SKM-1 (cell line): Measurements from ENCODE around the gene RIPOR3.
"Not testable (repeated sequence)": the region's sequence is repeated elsewhere in the genome, so short reads cannot be mapped to it uniquely, and the experiment has no call there.

ENCODE experiments used
- DNase-seq: peaks from one replicate; lab custom pipeline; 2025; ENCODE audit not compliant: unreplicated experiment; lab: John Stamatoyannopoulos, UW

The RIPOR3 gene

DNA sequence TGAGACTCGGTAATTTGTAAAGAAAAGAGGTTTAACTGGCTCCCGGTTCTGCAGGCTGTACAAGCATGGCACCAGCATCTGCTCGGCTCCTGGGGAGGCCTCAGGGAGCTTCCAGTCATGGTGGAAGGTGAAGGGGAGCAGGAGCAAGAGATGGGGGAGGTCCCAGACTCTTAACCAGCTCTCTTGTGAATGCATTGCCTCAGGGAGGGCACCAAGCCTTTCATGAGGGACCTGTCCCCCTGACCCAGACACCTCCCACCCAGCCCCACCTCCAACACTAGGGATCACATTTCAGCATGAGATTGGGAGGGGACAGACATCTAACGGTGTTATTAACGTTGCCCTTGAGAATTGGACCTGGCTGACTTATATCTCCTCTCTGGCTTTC is 112.6 kb downstream of the RIPOR3 start:
- no peak for DNase-seq

DNA sequence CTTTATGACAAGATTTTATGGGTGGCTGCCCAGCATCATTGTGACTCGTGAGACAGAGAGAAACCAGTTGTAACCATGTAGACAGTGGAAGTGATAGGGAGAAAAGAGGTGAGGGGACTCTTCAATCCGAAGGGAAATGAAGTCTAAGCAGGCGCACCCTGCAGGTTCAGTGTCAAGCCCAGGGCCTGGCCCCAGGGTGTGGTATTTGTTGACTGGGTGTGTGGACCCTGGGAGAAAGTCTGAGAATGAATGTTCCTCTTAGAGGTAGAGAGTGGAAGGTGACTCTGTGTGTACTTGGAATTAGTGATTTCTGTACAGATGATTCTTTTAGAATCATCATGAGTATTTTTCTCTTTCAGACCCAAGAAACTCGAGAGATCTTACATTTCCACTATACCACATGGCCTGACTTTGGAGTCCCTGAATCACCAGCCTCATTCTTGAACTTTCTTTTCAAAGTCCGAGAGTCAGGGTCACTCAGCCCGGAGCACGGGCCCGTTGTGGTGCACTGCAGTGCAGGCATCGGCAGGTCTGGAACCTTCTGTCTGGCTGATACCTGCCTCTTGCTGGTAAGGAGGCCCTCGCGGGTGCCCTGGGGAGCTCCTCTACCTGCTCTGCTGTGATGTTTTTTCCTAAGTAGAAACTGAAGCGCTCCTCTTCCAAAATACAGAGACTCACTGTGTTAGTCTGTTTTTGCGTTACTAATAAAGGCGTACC is 113.1 kb downstream of the RIPOR3 start:
- DNase-seq: no peak

DNA sequence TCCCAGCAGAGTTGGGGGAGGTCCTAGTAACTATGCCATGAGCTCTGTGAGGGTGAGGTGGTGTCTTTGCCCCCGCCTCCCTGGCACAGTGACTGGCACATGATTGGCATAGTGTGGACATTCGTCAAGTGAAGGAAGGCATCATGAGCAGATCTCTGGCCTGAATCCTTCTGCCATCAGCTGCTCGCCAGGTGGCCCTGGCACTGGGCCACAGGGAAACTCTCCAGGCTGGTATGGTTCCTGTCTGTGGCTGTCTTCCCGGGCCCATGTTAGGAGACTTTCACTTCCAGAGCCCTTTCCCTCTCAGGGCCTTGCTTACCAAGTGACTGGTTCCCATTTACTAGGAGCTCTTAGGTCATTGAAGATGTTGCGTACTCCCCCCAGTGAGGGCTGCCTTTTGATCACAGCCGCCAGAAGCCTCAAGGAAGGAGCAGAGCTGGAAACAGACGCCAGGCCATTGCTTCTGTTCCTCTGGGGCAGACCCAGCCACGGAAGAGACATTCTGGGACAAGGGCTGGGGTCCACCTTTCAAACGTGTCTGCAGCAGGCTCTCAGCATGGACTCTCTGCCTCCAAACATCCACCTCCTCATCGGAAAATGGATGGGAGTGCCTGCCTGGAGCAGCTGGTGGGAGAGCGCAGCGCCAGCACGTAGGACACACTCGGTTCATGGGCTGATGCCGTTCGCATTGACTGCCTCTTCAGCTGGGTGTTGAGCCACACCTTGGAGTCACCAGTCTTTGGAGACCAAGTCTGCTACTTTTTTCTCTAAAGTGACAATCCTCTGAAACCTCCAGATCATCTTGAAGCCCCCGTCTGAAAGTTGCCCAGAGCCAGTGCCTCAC is 113.9 kb downstream of the RIPOR3 start:
- DNase-seq: no peak

DNA sequence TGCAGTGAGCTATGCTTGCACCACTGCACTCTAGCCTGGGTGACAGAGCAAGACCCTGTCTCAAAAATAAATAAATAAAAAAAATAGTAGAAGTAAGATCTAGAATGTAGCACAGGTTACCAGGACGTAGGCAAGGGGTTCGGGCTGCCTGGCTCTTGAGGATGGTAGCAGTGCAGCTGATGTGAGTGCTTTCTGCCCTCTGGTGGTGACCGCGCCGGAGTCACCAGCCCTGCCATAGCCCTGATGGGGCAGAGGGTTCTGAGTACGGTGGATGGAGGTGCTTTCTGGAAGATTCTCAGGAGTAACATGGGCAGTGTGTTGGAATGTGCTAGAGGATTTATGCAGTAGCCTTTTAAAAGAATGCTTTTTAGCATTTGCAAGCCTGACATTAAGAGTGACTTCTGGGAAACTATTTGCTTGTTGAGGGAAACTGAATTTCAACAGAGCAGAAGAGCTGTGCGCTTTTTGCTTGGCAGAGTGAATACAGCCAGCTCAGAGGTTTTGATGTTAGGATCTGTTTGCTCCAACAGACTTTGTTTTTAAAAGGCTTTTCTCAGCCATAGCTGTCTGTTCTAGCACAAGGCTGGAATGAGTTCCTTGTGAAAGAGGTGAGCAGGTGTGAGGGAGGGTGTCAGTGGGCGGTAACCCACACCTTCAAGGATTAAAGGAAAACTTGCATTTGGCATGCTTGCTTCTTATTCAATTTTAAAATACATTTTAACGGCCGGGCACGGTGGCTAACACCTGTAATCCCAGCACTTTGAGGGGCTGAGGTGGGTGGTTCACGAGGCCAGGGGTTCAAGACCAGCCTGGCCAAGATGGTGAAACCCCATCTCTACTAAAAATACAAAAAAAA is 115.2 kb downstream of the RIPOR3 start:
- peak; percentile 11 for DNase-seq

DNA sequence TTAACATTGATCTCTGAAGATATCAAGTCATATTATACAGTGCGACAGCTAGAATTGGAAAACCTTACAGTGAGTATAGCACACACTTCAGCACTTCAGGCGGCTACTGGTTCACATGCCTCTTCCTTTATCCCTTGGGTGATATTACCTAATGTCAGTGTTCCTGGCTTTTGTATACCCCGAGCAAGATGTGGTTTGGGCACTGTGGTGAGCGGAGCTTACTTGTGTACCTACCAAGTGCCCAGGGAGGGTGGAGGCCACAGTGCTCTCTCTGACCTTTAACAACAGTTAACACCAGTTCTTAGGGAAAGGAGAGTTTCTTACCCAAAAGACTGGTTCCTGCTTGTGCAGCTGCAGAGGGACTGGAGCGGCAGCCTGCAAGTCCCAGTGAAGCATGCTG is 116.8 kb downstream of the RIPOR3 start:
- DNase-seq: no peak

DNA sequence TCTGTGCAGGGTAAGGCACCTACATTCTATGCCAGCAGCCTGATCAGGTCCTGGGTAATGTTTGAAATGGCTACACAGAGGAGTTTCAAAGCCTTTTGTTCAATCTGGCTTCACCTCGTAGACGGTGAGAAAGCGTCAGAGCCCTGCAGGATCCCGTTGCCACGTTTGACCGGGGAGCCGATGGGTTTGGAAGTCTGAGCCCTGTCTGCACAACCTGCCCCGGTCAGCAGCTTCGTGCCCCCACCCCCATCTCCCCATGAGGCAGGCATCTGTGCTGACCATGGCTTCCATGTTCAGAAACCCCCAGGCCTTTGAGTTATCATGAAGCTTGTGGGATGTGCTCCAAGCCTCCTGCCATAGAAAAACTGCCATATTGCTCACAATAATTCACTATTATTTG is 117.2 kb downstream of the RIPOR3 start:
- no peak for DNase-seq

DNA sequence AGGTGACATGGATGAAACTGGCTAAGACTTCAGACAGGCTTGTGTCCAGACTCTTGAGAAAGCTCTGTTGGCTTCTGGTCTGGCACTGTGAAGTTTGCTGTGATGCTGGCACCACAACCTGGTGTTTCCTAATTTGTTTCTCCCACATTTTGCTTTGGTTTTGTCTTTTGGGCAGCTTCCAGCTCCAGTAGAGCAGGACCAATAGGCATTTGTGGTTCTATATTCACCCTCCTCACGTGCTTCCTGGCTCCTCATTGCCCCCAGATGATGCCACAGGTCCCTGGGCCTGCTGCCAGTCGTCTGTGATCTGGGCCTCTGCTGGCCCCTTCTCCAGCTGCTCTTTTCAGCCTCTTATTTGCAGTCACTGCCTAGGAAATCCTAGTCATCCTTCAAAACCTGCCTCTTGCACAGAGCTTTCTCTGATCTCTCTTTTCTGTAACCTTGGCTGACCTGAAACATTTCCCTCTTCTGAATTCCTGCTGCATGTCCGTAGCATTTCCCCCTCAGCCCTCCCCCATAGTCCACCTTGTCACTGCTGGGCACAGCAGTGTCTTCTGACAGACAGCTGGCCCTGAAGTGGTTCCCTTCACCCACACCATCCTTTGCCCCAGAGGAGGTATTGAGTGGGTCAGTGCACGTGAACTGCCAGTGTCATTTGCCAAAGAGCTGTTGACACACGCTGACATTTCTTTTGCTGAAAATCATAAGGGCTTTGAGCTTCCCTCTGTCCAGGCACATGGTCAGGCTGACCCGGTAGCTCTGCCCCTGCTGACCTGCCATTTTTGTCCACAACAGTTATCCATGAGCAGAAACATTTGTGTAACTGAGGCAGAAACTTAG is 118.2 kb downstream of the RIPOR3 start:
- DNase-seq: no peak

DNA sequence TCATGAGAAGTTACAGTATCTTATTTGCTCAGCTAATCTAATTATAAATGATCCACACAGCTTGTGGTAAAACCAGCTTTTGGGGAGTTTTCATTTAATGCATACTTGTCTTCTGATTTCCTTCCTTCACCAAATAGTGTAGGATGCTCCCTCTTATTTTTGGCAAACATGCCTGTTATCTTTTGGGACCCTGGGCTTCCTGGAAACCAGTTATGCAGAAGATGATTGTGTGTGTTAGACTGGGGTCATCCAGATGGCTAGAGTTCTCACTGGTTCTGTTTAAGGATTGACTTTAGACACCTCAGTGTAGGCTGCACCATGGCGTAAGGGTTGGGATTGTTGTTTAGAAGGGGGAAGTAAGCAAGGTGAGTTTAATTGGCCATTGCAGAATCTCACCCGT is 119.9 kb downstream of the RIPOR3 start:
- no peak for DNase-seq

DNA sequence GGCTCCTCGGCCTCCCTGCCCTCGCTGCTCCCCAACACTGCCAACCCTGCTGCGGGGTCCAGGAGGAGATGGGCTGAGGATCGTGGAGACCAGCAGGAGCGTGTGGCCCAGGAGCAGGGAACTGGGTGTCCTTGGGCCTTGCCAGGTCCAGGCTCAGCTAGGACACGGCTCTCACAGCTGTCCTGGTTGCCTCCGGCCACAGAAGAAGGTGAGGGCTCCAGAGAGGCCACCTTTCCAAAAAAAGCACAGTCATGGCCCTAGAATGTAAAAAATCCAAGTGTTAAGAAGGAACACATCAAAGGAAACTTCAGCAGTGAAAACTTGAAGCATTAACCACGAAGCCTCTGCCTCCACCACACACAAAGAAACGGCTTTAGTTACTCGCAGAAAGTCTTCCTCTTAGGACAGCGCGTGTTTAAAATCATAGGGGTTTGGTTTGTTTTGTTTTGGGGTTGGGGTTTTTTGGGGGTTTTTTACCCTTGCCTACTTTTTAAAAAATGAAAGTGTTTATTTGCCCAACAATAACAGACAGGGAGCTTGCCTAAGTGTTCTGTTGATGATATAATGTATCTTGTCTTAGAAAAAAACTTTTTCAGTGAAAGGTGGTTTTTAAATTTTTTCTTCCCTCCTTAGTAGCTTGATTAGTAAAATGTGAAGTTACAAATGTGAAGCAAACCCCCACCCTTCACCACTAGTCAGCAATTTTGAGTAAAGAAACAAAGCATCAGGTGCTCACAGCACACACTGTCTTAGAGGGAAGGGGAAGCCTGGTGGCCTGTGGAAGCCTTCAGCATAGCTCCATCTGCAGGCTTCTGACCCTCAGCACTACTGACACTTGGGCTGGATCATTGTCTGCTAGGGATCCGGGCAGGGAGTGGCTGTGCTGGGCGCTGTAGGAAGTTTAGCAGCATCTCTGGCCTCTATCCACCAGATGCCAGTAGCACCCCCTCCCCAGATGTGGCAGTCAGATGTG is 121.2 kb downstream of the RIPOR3 start:
- DNase-seq: no peak

DNA sequence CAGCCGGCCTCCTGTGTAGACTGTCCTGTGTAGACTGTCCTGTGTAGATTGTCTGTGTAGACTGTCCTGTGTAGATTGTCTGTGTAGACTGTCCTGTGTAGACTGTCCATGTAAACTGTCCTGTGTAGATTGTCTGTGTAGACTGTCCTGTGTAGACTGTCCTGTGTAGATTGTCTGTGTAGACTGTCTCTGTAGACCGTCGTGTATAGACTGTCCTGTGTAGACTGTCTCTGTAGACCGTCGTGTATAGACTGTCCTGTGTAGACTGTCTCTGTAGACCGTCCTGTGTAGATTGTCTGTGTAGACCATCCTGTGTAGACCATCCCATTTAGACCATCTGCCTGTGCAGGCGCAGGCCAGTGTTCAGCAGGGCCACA is 121.9 kb downstream of the RIPOR3 start:
- not testable (repeated sequence) for DNase-seq

DNA sequence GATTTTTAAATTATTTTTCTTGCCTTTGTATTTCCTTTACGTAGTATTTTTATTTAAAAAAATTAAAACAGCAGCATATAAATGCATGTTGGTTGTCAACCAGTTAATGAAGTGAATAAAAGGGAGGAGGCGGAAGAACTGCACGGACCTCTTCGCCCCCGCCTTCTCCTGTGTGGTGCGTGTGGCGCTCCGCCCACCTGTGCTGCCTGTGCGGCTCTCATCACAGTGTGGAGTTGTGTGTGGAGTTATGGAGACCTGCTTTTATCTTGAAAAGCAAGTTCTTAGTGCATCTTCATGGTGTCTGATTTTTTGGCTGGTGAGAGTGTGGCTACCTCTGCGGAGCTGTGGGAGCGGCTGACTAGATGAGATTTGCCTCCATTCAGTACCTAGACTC is 122.8 kb downstream of the RIPOR3 start:
- no peak for DNase-seq

DNA sequence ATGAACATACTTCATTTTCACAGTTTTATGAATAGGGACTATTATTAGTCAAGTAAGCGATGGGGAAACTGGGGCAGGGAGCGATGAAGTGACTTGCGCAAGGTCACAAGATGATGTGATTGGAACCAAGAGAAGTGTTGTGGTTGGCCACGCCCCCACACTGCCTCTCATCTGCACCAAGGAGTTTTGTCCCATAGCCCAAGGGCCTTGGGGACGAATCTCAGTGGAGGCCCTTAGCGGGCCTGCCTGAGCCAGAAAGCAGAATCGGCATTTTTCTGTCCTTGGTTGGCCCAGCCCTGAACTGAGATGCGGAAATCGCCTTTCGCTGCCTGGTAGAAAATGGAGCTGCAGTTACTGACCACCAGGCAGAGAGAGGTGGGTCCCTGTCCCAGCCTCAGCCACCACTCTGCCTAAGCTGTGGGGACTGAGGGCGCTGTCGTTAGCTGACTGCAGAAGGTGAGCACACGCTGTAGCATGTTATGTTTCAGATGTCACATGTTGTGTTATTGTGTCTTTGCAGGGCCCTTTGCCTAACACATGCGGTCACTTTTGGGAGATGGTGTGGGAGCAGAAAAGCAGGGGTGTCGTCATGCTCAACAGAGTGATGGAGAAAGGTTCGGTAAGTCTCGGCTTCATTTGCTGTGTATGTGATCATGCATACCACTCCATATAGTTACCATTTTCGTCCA is 123.3 kb downstream of the RIPOR3 start:
- no peak for DNase-seq

DNA sequence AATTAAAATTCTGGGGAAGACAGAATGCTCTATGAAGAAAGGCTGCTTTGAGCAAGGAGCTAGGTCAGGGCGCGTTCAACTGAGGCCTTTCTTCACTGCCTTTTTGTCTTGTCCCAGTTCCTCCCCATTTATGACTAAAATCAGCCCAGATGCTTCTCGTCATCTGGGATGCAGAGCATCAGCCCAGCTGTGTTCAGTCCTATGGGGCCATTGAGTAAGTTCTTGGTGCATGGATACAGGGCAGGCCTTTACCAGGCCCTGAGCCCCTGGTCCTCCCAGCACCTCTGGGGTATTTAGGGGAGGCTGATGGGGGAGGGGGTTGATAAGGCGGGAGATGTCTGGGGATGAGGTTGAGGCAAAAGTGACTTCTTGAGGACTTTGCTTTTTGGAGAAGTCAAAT is 125.5 kb downstream of the RIPOR3 start:
- DNase-seq: no peak

DNA sequence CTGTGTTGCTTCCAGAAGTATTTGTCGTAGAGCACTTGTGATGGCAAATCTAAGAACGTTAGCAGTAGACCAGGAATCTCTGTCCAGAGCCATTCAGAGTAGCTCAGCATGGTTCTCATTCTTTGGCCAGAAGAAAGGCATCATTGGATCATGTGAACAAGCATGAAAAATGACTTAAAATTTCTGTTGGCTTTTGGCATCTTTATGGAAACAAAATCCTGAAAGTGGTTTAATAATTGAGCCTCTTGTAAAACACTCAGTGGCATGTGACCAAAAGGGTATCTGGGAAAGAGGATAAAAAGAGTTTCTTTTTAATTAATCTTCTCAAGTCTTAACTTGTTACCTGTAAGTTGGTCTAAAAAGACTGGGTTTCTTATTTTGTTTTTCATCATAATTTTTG is 126.0 kb downstream of the RIPOR3 start:
- no peak for DNase-seq

DNA sequence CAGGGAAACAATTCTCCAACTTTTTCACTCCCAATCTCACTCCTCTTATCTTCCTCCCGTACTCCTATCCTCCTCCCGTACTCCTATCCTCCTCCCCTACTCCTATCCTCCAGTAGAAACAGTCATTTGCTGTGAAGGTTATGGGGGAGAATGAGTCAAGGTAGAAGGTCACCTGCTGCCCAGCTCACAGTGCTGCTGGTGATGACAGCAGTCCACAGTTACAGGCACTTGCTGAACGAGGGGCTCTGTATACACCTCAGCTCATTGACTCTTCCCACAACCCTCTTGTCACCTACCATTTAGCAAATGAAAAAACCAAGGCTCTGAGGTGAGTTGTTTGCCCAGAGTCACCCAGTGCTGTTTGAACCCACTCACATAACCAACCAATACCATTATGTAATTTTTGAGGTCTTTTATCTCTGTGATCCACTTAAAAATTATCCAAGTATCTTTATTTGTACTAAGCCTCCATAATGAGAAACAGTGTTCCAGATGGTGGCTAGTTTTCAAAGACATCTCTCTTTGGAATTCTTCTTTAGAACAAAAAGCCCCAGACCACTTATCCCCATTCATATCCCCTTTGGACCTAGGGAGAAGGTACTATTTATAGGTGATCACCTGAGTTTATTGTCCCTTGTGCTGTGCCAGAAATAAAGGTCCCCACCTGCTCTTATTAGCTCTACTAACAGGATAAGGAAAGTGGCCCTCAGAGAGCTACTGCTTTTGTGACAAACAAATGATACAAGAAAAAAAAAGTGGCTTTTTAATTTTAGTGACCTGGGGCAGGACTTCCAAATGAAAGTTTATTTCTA is 128.0 kb downstream of the RIPOR3 start:
- DNase-seq: no peak

DNA sequence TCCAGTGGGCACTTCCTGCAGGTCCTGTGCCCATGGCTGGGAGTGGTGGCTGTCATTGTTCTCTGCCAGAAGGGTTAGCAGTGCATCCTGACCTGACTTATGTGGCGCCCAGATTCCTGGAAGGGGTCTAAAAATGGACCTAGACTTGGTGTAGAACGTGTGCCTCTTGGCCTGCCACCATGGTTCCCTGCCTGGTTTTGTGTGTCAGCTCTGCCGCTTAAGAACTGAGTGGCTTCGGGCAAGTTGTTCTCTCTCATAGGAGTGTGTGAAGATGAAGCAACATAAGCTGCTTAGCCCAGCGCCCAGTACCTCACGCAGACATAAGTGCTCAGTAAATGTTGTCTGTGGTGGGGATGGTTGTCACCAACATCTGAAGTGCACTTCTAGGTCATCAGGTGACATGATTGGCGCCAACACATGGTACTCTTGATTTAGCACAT is 129.1 kb downstream of the RIPOR3 start:
- no peak for DNase-seq

DNA sequence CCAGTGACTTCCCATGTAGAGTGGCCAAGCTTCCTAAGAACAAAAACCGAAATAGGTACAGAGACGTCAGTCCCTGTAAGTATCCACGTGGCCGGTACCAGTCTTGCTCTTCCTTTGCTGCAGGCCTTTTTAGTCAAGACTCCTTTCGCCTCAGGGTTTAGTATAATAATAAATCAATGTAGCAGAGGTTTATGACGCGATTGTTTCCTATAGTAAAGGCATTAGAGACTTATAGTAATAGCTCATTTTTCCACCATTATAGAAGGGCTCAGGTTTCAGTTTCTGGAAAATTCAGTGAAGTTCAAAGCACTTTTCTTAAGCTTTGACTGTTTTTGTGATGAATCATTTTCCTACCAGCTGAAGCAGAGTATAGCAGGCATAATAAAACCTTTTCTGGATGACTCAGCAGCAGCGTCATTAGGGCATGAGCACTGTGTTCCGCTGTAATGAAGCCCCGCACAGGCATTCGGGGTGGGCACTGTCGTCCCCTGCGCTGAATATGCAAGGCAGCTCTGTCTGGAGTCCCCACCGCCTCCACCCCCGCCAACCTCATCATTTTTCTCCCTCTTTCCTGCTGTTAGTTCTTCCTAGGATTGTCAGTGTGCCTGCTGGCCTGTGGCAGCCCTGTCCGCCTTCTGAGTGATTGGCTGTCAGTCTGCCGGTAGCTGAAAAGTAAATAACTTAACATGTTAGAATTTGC is 129.8 kb downstream of the RIPOR3 start:
- DNase-seq: no peak

DNA sequence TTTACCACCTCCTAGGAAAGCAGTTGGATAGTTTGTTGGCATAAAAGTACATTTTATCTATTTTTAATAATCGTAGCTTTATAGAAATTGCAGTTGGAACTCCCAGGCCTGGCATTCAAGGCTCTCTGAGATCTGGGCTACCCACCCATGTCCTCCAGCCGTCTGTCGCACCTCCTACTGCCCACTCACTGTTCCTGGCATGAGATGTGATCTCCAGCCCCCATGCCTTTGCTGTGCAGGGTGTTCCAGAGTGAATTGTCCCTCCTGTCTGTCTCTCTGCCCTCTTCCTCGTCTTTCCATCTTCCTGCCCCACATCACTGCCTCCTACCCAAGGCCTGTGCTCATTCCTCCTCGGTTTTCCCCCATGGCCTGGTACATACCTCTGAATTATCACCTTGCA is 130.5 kb downstream of the RIPOR3 start:
- DNase-seq: no peak
